K562 (cell line): ENCODE results near the gene MAP2K4. TPM values are rescaled to one million over a fixed set of nuclear protein-coding genes. Genes with fewer than 3 reads are reported as not detected.

Source experiments
- ATAC-seq: fragments of 200-7000 bp; cut with Tn5 transposase; 3 replicates; pipeline ENCODE4 v1.9.1; 2020; ENCODE audit warnings: moderate library complexity
- BruUV-seq: library from RNA; stranded (reverse); fragments of 400-500 nt; replicated peaks from 2 replicates; lab custom pipeline; 2021; lab: Mats Ljungman, UMichigan
- CTCF ChIA-PET: fragments of 300-600 bp; formaldehyde crosslinking; extraction: SDS; loops from one replicate; lab custom pipeline; 2021; ENCODE audit warnings: low intra/inter-chr PET ratio; lab: Yijun Ruan, JAX
- POLR2A ChIA-PET: fragments of 300-600, 350-650 bp; sonication (Branson Sonifier 250); formaldehyde crosslinking; extraction: SDS; loops from one replicate; lab custom pipeline; 2021; ENCODE audit warnings: antibody characterized with exemption, inconsistent platforms; lab: Yijun Ruan, JAX
- DNase-seq, 4 experiments: peaks; one replicate each; pipeline versions ENCODE4 v3.0.0 to v3.0.0-alpha.2; 2011 to 2018; ENCODE audit warnings: low spot score in 3 of 4, mixed read lengths in 3 of 4; ENCODE audit errors: extremely low read depth in 1 of 4
- FAIRE-seq: peaks from 2 replicates; lab custom pipeline; 2011; peaks lifted over from hg19 to GRCh38; lab: Jason Lieb, UNC
- H2AFZ ChIP-seq: 2 replicates; pipeline ENCODE4 v1.6.0; 2011; ENCODE audit warnings: low read depth, low read length, control low read depth, inconsistent platforms
- H3K27ac ChIP-seq: fragments of 200-600 bp; 3 replicates; pipeline ENCODE4 v1.8.0; 2011; ENCODE audit warnings: low read depth, mild to moderate bottlenecking, control low read depth, inconsistent platforms, low read length, moderate library complexity, mixed read lengths; ENCODE audit errors: extremely low read depth
- H3K27me3 ChIP-seq, 2 experiments: fragments of 300-600 bp in 1 of 2; 2 replicates in 1 of 2; 3 replicates in 1 of 2; pipeline versions ENCODE4 v1.6.0 to v1.8.0; 2011; ENCODE audit warnings: inconsistent platforms in 2 of 2, low read length in 2 of 2, mild to moderate bottlenecking in 1 of 2, mixed read lengths in 1 of 2, moderate library complexity in 1 of 2; ENCODE audit not compliant: control insufficient read depth in 2 of 2, insufficient read depth in 2 of 2
- H3K36me3 ChIP-seq: fragments of 300-600 bp; 3 replicates; pipeline ENCODE4 v1.8.0; 2011; ENCODE audit warnings: mild to moderate bottlenecking, low read length, inconsistent platforms; ENCODE audit not compliant: control insufficient read depth, insufficient read depth
- H3K4me1 ChIP-seq, 2 experiments: fragments of 200-600 bp in 1 of 2; replicated peaks in 1 of 2; 2 replicates in 1 of 2; 3 replicates in 1 of 2; pipeline versions ENCODE4 v1.5.1 to v1.8.0; 2011; ENCODE audit warnings: inconsistent platforms in 2 of 2, low read length in 2 of 2, mild to moderate bottlenecking in 1 of 2, mixed read lengths in 1 of 2, moderate library complexity in 1 of 2; ENCODE audit not compliant: control insufficient read depth in 2 of 2, insufficient read depth in 2 of 2
- H3K4me2 ChIP-seq: 2 replicates; pipeline ENCODE4 v1.6.1; 2011; ENCODE audit warnings: low read length, control low read depth, inconsistent platforms, mixed read lengths; ENCODE audit not compliant: insufficient read depth
- H3K4me3 ChIP-seq: fragments of 200-600 bp; sonication (generic), shearing (Covaris generic); 2 replicates; pipeline ENCODE4 v1.5.1; 2016; ENCODE audit warnings: control low read depth, inconsistent platforms
- H3K79me2 ChIP-seq: fragments of 200-600 bp; 3 replicates; pipeline ENCODE4 v1.8.0; 2011; ENCODE audit warnings: low read length, inconsistent platforms; ENCODE audit not compliant: control insufficient read depth, insufficient read depth
- H3K9ac ChIP-seq, 2 experiments: 2 replicates each; pipeline versions ENCODE4 v1.6.0 to v1.6.1; 2011; ENCODE audit warnings: low read depth in 2 of 2, low read length in 2 of 2, control low read depth in 1 of 2, inconsistent platforms in 1 of 2, mild to moderate bottlenecking in 1 of 2, mixed read lengths in 1 of 2; ENCODE audit not compliant: insufficient read depth in 1 of 2
- H3K9me1 ChIP-seq: one replicate; pipeline ENCODE4 v1.6.0; 2011; ENCODE audit warnings: inconsistent platforms, mild to moderate bottlenecking, low read length, moderate library complexity; ENCODE audit not compliant: control insufficient read depth, insufficient read depth
- H3K9me3 ChIP-seq: replicated peaks from 2 replicates; pipeline ENCODE4 v1.5.1; 2011; ENCODE audit warnings: low read depth, low read length, inconsistent platforms; ENCODE audit not compliant: control insufficient read depth, insufficient read depth
- H4K20me1 ChIP-seq: replicated peaks from 2 replicates; pipeline ENCODE4 v1.6.1; 2011; ENCODE audit warnings: low read length, inconsistent platforms, mixed read lengths; ENCODE audit not compliant: control insufficient read depth, insufficient read depth
- CHCHD3 ChIP-seq: fragments of 250-450 bp; sonication (Bioruptor Pico); IDR thresholded peaks from 2 replicates; pipeline ENCODE4 v2.1.2; 2022; ENCODE audit warnings: mild to moderate bottlenecking
- ILK ChIP-seq: fragments of 450-650 bp; IDR thresholded peaks from 2 replicates; pipeline ENCODE4 v1.6.1; 2016; ENCODE audit warnings: missing genetic modification characterization, low read depth, mild to moderate bottlenecking, missing compliant biosample characterization, moderate library complexity, borderline replicate concordance
- MCM5 ChIP-seq: fragments of 450-650 bp; IDR thresholded peaks from 2 replicates; pipeline ENCODE4 v1.6.1; 2016; ENCODE audit warnings: low read depth
- MYC ChIP-seq, 2 experiments: fragments of 250-450 bp in 1 of 2; sonication (Bioruptor Pico) in 1 of 2; IDR thresholded peaks; 2 replicates each; pipeline versions ENCODE4 v1.5.1 to v1.6.1; 2012 to 2021; ENCODE audit warnings: low read depth in 2 of 2, borderline replicate concordance in 1 of 2, improper control_type of control experiment in 1 of 2, low read length in 1 of 2, mild to moderate bottlenecking in 1 of 2, moderate library complexity in 1 of 2
- SMAD4 ChIP-seq: fragments of 250-450 bp; sonication (Bioruptor Pico); conservative IDR thresholded peaks from 2 replicates; pipeline ENCODE4 v1.8.0; 2021; ENCODE audit warnings: inconsistent platforms, mild to moderate bottlenecking, moderate library complexity
- ZNF165 ChIP-seq: fragments of 250-450 bp; sonication (Bioruptor Pico); IDR thresholded peaks from 2 replicates; pipeline ENCODE4 v1.4.0; 2020; ENCODE audit warnings: borderline replicate concordance
- ZNF174 ChIP-seq: fragments of 250-450 bp; sonication (Bioruptor Pico); IDR thresholded peaks from 2 replicates; pipeline ENCODE4 v1.4.0; 2020; ENCODE audit warnings: mild to moderate bottlenecking
- WGBS: fragments of 100-300 bp; shearing (Covaris generic); methylation state at CpG from one replicate; pipeline ENCODE4 v1.1.6; 2016; ENCODE audit warnings: low coverage, mixed read lengths; ENCODE audit not compliant: insufficient coverage; ENCODE audit errors: missing lambda C conversion rate; 5-methylcytosine and 5-hydroxymethylcytosine counted together
- in situ Hi-C: fragments of 300-500 bp; cut with MboI; formaldehyde crosslinking; loops from 4 replicates; pipeline ENCODE4 v1.15.0; 2018; ENCODE audit warnings: inconsistent platforms, mixed read lengths
- intact Hi-C: fragments of 100-400 bp; cut with micrococcal nuclease; formaldehyde crosslinking; loops from 2 replicates; pipeline ENCODE4 v1.14.2; 2022
- polyA plus RNA-seq, 8 experiments: library from polyadenylated mRNA; depleted of rRNA in 4 of 8; stranded (reverse) in 5 of 8; unstranded in 3 of 8; fragments of >200 nt; fragmentation: Nextera tagmentation in 2 of 8; fragmentation: Illumina TruSeq in 1 of 8; extraction: Ambion mirVana in 2 of 8; extraction: Trizol in 1 of 8; gene quantifications; 2 replicates each; pipeline versions ENCODE4 v1.2.1 to v1.2.3, GENCODE V29; 2011 to 2014; ENCODE audit warnings: inconsistent platforms in 1 of 8, missing spikeins in 1 of 8
- total RNA-seq, 7 experiments: library from RNA; depleted of rRNA in 6 of 7; stranded (reverse); fragments of >200 nt in 6 of 7; fragmentation: Illumina TruSeq in 2 of 7; extraction: Trizol in 2 of 7; gene quantifications; 2 replicates each; pipeline versions ENCODE4 v1.2.1 to v1.2.3, GENCODE V29; 2011 to 2021; ENCODE audit warnings: low replicate concordance in 1 of 7
- TF ChIP-seq, protein P1 (sequence below), 2 experiments: fragments of 450-650 bp in 1 of 2; IDR thresholded peaks; 2 replicates each; pipeline ENCODE4 v1.6.1; 2011 to 2017; ENCODE audit warnings: low read depth in 2 of 2, antibody characterized with exemption in 1 of 2, borderline replicate concordance in 1 of 2, low read length in 1 of 2, mild to moderate bottlenecking in 1 of 2, mixed read lengths in 1 of 2; ENCODE audit not compliant: control insufficient read depth in 1 of 2
- TF ChIP-seq, protein P2 (sequence below): sonication (generic); formaldehyde crosslinking; IDR thresholded peaks from 2 replicates; pipeline ENCODE4 v1.8.0; 2022; ENCODE audit warnings: mild to moderate bottlenecking, missing genetic modification reagents
- TF ChIP-seq, protein P3 (sequence below), 2 experiments: IDR thresholded peaks in 1 of 2; conservative IDR thresholded peaks in 1 of 2; 2 replicates each; pipeline ENCODE4 v1.6.1; 2016; ENCODE audit warnings: low read depth in 2 of 2, mild to moderate bottlenecking in 1 of 2, missing compliant biosample characterization in 1 of 2, missing genetic modification characterization in 1 of 2, moderate library complexity in 1 of 2

Gene MAP2K4
- total and polyA plus RNA-seq, 9 of the 15 experiments (the other 6 are each of a cell fraction or from before 2014, with no cell fraction given): 3.0 to 15.9 (median 10.8) TPM

DNA sequence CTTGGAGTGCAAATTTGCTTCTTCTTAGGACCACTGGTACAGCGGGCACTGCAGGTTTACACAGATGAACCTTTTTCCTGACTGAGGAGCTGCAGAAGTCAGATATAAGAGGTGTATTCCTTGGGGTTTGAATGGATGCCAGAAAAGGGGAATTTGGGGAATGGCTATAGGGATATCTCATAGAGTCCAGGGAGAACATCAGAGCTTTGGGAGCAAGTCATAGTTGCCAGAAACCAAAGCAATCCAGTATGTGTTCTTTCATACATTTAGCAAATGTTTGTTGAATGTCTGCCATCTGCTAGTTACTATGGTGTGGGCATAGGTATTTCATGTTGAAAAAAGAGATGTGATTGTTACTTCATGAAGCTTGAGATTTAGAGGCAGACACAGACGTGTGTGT lies 46.8 kb downstream of the MAP2K4 start:
- 78% methylated on average over 2 of the region's 2 CpGs for WGBS
- no TSS peak for BruUV-seq
- Histone ChIP-seq H3K4me1 (no peaks in the 10 kb centered on the region), H3K9me3 (no peaks in the 10 kb centered on the region), H3K4me2 (no peak overlapping the region), H3K27ac (no peak overlapping the region), H3K79me2 (no peaks in the 10 kb centered on the region), H3K4me3 (no peak overlapping the region), H3K27me3 (no peaks in the 10 kb centered on the region), H2AFZ (no peak overlapping the region), H3K36me3 (no peaks in the 10 kb centered on the region), H3K9me1 (no peaks in the 10 kb centered on the region), H4K20me1 (no peaks in the 10 kb centered on the region), H3K9ac (no peak overlapping the region)
- FAIRE-seq (no peak), ATAC-seq (no peak), DNase-seq (no peak)
- CTCF ChIA-PET: no interaction called here
- POLR2A ChIA-PET: no interaction called here
- intact Hi-C loops: no loop called here
- in situ Hi-C loops: no loop called here
- TF ChIP-seq ZNF165: no peak
- TF ChIP-seq ZNF174 (CRISPR knock-in tag): no peak
- no peak for TF ChIP-seq ILK (tag)
- TF ChIP-seq, protein P1, sequence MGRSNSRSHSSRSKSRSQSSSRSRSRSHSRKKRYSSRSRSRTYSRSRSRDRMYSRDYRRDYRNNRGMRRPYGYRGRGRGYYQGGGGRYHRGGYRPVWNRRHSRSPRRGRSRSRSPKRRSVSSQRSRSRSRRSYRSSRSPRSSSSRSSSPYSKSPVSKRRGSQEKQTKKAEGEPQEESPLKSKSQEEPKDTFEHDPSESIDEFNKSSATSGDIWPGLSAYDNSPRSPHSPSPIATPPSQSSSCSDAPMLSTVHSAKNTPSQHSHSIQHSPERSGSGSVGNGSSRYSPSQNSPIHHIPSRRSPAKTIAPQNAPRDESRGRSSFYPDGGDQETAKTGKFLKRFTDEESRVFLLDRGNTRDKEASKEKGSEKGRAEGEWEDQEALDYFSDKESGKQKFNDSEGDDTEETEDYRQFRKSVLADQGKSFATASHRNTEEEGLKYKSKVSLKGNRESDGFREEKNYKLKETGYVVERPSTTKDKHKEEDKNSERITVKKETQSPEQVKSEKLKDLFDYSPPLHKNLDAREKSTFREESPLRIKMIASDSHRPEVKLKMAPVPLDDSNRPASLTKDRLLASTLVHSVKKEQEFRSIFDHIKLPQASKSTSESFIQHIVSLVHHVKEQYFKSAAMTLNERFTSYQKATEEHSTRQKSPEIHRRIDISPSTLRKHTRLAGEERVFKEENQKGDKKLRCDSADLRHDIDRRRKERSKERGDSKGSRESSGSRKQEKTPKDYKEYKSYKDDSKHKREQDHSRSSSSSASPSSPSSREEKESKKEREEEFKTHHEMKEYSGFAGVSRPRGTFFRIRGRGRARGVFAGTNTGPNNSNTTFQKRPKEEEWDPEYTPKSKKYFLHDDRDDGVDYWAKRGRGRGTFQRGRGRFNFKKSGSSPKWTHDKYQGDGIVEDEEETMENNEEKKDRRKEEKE (IDR thresholded peaks at IDR 0.05; ENCODE audit: borderline replicate concordance in 1 of 2, control insufficient read depth in 1 of 2, low read depth in 2 of 2, low read length in 1 of 2): no peak
- no peak for TF ChIP-seq MCM5
- no peak for TF ChIP-seq CHCHD3
- TF ChIP-seq, protein P2, sequence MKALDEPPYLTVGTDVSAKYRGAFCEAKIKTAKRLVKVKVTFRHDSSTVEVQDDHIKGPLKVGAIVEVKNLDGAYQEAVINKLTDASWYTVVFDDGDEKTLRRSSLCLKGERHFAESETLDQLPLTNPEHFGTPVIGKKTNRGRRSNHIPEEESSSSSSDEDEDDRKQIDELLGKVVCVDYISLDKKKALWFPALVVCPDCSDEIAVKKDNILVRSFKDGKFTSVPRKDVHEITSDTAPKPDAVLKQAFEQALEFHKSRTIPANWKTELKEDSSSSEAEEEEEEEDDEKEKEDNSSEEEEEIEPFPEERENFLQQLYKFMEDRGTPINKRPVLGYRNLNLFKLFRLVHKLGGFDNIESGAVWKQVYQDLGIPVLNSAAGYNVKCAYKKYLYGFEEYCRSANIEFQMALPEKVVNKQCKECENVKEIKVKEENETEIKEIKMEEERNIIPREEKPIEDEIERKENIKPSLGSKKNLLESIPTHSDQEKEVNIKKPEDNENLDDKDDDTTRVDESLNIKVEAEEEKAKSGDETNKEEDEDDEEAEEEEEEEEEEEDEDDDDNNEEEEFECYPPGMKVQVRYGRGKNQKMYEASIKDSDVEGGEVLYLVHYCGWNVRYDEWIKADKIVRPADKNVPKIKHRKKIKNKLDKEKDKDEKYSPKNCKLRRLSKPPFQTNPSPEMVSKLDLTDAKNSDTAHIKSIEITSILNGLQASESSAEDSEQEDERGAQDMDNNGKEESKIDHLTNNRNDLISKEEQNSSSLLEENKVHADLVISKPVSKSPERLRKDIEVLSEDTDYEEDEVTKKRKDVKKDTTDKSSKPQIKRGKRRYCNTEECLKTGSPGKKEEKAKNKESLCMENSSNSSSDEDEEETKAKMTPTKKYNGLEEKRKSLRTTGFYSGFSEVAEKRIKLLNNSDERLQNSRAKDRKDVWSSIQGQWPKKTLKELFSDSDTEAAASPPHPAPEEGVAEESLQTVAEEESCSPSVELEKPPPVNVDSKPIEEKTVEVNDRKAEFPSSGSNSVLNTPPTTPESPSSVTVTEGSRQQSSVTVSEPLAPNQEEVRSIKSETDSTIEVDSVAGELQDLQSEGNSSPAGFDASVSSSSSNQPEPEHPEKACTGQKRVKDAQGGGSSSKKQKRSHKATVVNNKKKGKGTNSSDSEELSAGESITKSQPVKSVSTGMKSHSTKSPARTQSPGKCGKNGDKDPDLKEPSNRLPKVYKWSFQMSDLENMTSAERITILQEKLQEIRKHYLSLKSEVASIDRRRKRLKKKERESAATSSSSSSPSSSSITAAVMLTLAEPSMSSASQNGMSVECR (CRISPR knock-in tag): no peak
- TF ChIP-seq, protein P3, sequence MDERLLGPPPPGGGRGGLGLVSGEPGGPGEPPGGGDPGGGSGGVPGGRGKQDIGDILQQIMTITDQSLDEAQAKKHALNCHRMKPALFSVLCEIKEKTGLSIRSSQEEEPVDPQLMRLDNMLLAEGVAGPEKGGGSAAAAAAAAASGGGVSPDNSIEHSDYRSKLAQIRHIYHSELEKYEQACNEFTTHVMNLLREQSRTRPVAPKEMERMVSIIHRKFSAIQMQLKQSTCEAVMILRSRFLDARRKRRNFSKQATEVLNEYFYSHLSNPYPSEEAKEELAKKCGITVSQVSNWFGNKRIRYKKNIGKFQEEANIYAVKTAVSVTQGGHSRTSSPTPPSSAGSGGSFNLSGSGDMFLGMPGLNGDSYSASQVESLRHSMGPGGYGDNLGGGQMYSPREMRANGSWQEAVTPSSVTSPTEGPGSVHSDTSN (CRISPR knock-in tag; IDR thresholded peaks at IDR 0.05; ENCODE audit: low read depth): no peak
- TF ChIP-seq, protein P3 (tag; conservative IDR thresholded peaks at IDR 0.05; ENCODE audit: low read depth): no peak
- TF ChIP-seq MYC (IDR thresholded peaks at IDR 0.05; ENCODE audit: low read depth, low read length): no peak
- no peak for TF ChIP-seq MYC (CRISPR knock-in tag; IDR thresholded peaks at IDR 0.05; ENCODE audit: borderline replicate concordance, low read depth)
- TF ChIP-seq SMAD4 (CRISPR knock-in tag): no peak
